K562 (cell line): Measurements from ENCODE around the gene BCAN. TPM values are rescaled to one million over a fixed set of nuclear protein-coding genes. Genes with fewer than 3 reads are reported as not detected.

Source experiments
- CCNT2 ChIP-seq: IDR thresholded peaks from 2 replicates; pipeline ENCODE4 v1.6.1; 2011; ENCODE audit warnings: borderline replicate concordance, low read depth, mild to moderate bottlenecking, moderate library complexity, mixed read lengths, low read length; ENCODE audit not compliant: insufficient read length; ENCODE audit errors: extremely low read depth
- NBN ChIP-seq: fragments of 450-650 bp; IDR thresholded peaks from 2 replicates; pipeline ENCODE4 v1.6.1; 2016; ENCODE audit warnings: low read depth, mild to moderate bottlenecking
- NCOA6 ChIP-seq: fragments of 450-650 bp; IDR thresholded peaks from 2 replicates; pipeline ENCODE4 v1.6.1; 2017; ENCODE audit warnings: mild to moderate bottlenecking
- PATZ1 ChIP-seq: fragments of 250-450 bp; sonication (Bioruptor Pico); IDR thresholded peaks from 2 replicates; pipeline ENCODE4 v1.5.0; 2020; ENCODE audit warnings: mild to moderate bottlenecking, borderline replicate concordance
- POLR2G ChIP-seq: fragments of 200-400 bp; formaldehyde crosslinking; IDR thresholded peaks from 2 replicates; pipeline ENCODE4 v1.6.1; 2017; ENCODE audit warnings: low read depth, mild to moderate bottlenecking, antibody characterized with exemption, low read length, moderate library complexity
- SIN3B ChIP-seq: fragments of 450-650 bp; IDR thresholded peaks from 2 replicates; pipeline ENCODE4 v1.6.1; 2017; ENCODE audit warnings: low read depth, mild to moderate bottlenecking, moderate library complexity
- SMARCA5 ChIP-seq: fragments of 450-650 bp; IDR thresholded peaks from 2 replicates; pipeline ENCODE4 v1.6.1; 2016
- THAP7 ChIP-seq: fragments of 250-450 bp; sonication (Bioruptor Pico); IDR thresholded peaks from 2 replicates; pipeline ENCODE4 v1.5.0; 2021
- USF2 ChIP-seq: sonication (generic); formaldehyde crosslinking; IDR thresholded peaks from 2 replicates; pipeline ENCODE4 v1.5.0; 2020; ENCODE audit warnings: missing genetic modification reagents
- WHSC1 ChIP-seq: IDR thresholded peaks from one replicate; pipeline ENCODE4 v1.6.1; 2012; ENCODE audit warnings: low read length, control low read depth, inconsistent platforms
- ZBTB40 ChIP-seq, 2 experiments: fragments of 450-650 bp in 1 of 2; sonication (generic) in 1 of 2; formaldehyde crosslinking in 1 of 2; IDR thresholded peaks; 2 replicates each; pipeline versions ENCODE4 v1.7.1 to v1.9.0; 2016 to 2022; ENCODE audit warnings: inconsistent platforms in 1 of 2, mild to moderate bottlenecking in 1 of 2, missing genetic modification reagents in 1 of 2
- ZFPM2 ChIP-seq: fragments of 250-450 bp; sonication (Bioruptor Pico); IDR thresholded peaks from 2 replicates; pipeline ENCODE4 v1.5.1; 2022; ENCODE audit warnings: mild to moderate bottlenecking
- ZNF217 ChIP-seq: sonication (generic); formaldehyde crosslinking; IDR thresholded peaks from 2 replicates; pipeline ENCODE4 v1.8.0; 2022; ENCODE audit warnings: mild to moderate bottlenecking, missing genetic modification reagents
- ZNF707 ChIP-seq: fragments of 250-450 bp; sonication (Bioruptor Pico); conservative IDR thresholded peaks from 2 replicates; pipeline ENCODE4 v1.8.0; 2022; ENCODE audit warnings: inconsistent platforms, mild to moderate bottlenecking, moderate library complexity
- polyA plus RNA-seq, 8 experiments: library from polyadenylated mRNA; depleted of rRNA in 4 of 8; stranded (reverse) in 5 of 8; unstranded in 3 of 8; fragments of >200 nt; fragmentation: Nextera tagmentation in 2 of 8; fragmentation: Illumina TruSeq in 1 of 8; extraction: Ambion mirVana in 2 of 8; extraction: Trizol in 1 of 8; gene quantifications; 2 replicates each; pipeline versions ENCODE4 v1.2.1 to v1.2.3, GENCODE V29; 2011 to 2014; ENCODE audit warnings: inconsistent platforms in 1 of 8, missing spikeins in 1 of 8
- total RNA-seq, 7 experiments: library from RNA; depleted of rRNA in 6 of 7; stranded (reverse); fragments of >200 nt in 6 of 7; fragmentation: Illumina TruSeq in 2 of 7; extraction: Trizol in 2 of 7; gene quantifications; 2 replicates each; pipeline versions ENCODE4 v1.2.1 to v1.2.3, GENCODE V29; 2011 to 2021; ENCODE audit warnings: low replicate concordance in 1 of 7

BCAN gene
- total and polyA plus RNA-seq, 9 of the 15 experiments (the other 6 are each of a cell fraction or from before 2014, with no cell fraction given), result 0.04 to 0.33 (median 0.14) TPM; not detected in 5

- TF ChIP-seq ZBTB40 (IDR thresholded peaks at IDR 0.05) (no peak), ZBTB40 (CRISPR knock-in tag; IDR thresholded peaks at IDR 0.05) (no peak), SMARCA5 (no peak), SIN3B (no peak), NBN (no peak), WHSC1 (no peak), ZFPM2 (no peak), POLR2G (peak; percentile 79), NCOA6 (no peak), ZNF707 (CRISPR knock-in tag) (no peak), PATZ1 (CRISPR knock-in tag) (no peak), CCNT2 (peak; percentile 26), THAP7 (CRISPR knock-in tag) (no peak), ZNF217 (no peak), USF2 (CRISPR knock-in tag) (no peak)
Measured at GRCh38 chr1:156642265-156643048, 540 bp downstream of the BCAN start (continued).
